Left colon (tissue), 2 donors: ENCODE measurements around the gene TGFB2. TPM values are rescaled to one million over a fixed set of nuclear protein-coding genes. Genes with fewer than 3 reads are reported as not detected.

Experiments used
- ATAC-seq: fragments of 200-7000 bp; cut with Tn5 transposase; one replicate; pipeline ENCODE4 v1.9.1; 2020; ENCODE audit warnings: mild to moderate bottlenecking, moderate library complexity
- DNase-seq, 2 donors: peaks; one replicate each; pipeline ENCODE4 v3.0.0-alpha.2; 2020
- intact Hi-C, 2 donors: fragments of 100-400 bp; cut with DNase I in 1 of 2; cut with micrococcal nuclease in 1 of 2; formaldehyde crosslinking; loops; one replicate each; pipeline versions ENCODE4 v1.11.2 to v1.14.0; 2022; cut with DNase I, micrococcal nuclease
- total RNA-seq, 2 donors: library from RNA; stranded (reverse); fragmentation: NEBNext Ultra II Directional; extraction: Animal tissue kit (Norgen Biotek cat#: 25700); gene quantifications; one replicate each; pipeline ENCODE4 v1.2.1, GENCODE V29; 2021
- donor health status: DM: no; HTN: no; CAD: no.
- donor health status: DM: yes; HTN: yes; CAD: no.

The TGFB2 gene
- total RNA-seq, 2 donors from 2014 or later, result 0.49 to 2.5 TPM

DNA sequence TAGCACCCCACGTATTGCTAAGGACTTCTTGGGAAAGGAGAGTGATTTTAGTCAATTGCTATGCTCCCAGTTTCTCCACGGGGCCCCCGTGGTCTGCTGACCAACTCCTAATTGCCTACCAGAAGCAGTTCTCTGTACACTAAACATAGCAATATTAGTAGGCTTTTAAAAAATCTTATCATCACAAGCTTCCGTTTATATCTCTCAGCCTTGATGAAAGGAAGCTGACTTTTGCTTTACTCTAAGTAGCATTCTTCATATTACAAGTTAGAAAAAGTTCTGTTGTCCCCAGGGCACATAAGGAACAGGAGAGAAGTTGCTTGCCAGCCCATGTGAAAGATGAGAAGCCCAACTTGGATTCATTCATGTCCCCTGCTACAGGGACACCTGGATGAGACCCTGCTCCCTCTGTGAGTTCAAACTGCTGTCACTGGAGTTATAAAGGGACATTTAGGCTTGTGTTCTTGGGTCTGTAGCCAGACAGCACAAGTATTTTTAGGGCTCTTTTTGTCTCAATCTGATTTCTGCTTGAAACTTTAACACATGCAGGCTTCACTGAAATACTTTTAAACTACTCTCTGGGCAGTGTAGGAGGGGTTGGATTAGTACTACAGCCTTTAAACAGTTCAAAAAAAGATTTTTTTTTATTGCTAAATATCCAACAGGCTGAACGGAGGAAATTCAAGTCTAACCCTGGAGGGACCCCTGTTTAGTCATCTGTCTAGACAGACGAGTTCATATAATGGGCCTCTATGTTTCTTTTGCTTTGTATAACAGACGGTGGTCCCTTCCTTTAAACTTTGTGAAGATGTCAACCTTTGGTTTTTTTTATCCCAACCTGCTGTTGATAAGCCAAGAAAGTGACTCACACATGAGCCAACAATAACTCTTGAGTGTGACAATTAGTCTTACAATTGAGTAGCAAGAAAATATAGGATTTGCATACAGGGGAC lies 29.5 kb downstream of the TGFB2 start:
- intact Hi-C loops, result no loop called here
- ATAC-seq (no peak), DNase-seq (no peak)

DNA sequence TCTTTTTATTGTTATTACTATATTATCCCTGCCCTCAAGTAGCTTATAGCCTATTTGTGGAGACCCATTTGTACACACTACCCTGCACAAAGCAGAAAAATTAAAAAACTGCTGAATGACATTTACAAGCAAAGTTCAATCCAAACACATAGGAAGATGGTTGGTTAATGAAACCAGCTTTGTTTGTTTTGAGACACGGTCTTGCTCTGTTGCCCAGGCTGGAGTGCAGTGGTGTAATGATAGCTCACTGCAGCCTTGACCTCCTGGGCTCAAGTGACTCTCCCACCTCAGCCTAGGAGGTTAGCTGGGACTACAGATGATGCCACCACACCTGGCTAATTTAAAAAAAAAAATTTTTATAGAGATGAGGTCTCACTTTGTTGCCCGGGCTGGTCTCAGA lies 31.6 kb downstream of the TGFB2 start:
- intact Hi-C loops, result no loop called here
- ATAC-seq (no peak), DNase-seq (no peak)

DNA sequence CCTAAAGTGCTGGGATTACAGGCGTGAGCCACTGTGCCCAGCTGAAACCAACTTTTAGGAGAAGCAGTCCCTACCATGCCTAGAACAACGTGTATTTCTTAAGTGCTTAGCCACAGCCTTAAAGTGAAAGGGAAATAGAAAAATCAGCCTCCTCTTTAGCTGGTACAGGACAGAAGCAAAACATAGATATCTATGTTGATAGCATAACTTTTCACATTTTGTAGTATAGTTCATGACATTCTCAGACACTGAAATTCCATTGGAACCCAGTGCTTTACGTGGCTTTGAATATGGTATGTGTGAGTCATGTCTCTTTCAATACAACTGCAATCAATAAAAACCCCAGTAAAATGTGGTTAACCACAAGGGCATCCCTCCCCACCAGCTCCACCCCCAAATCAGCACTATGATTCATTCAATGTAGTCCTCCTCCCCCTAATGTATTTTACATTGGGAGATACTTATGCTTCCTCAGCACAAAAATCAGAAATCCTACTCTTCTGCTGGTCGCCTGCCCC lies 32.1 kb downstream of the TGFB2 start:
- DNase-seq (no peak), ATAC-seq (no peak)
- intact Hi-C loops, result no loop called here

DNA sequence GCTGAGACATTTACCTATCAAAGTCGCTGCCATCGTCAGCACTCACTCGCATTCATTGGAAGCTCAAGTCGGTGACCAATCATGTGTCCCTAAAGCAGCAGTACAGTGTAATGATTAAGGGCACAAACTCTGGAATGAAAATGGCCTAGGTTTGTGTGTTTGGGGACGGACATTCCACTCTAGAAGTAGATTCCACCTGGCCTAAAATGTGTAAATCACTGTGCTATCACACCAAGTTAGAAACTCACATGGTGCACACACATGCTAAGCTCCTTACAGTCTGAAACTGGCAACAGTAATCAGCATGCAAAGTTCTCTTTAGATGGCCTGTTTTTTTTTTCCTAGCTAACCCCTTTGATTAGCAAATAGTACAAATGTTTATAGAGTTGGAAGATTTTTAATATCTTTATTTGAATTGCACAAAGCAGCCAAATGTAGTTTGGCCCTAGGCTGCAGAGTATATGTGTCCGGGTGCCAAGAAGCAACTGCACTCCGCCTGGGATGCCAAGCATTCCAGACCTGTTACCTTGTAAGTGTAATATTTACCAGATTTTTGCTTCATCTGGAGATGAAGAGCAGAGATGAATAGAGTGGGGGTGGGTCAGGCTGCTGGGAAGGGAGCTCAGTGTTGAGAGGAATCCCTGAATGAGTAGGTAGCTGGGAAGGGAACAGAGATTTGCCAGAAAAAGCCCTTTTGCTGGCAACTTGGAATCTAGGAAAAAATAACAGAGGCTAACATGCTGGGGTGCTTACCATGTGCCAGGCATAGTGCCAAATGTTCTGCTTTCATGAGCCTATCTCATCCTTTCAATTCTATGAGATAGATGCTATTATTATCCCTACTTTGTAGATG lies 35.2 kb downstream of the TGFB2 start:
- ATAC-seq (no peak), DNase-seq (no peak)
- intact Hi-C loops, result no loop called here

DNA sequence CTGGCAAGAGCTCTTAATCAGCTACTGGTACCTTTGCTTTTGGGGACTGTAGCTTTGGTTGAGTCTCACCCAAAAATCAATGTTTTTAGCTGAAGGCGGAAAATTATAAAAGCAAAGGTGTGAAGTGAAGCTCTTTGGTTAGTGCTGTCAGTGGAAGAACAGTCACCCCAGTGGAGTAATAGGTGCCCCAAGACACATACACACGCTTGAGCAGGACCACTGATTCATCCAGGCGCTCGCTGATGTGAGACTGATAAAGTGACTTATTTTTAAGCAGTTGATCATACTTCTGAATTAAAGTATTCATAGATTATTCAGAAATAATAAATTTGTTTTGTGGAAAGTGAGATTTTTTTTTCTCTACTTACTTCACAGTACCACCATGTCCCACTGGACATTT lies 37.1 kb downstream of the TGFB2 start:
- intact Hi-C loops, result no loop called here
- DNase-seq (no peak), ATAC-seq (no peak)

DNA sequence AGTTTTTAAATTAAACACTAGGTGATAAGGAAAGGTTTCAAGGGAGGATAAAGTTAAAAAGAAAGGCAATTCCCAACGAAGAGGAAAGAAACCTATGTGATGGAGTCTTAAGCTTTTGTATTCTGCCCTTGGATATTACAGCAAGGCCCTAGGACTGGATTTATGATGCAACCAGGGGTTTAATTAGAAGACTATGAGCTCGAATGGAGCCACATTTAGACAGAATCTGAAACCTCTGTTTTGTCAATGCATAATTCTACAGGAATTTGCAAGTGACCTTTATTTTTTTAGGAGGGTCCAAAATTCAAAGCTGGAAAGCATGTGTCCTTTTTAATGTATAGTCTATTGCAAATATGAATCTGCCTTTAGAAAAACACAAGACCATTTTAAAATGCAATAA lies 37.9 kb downstream of the TGFB2 start:
- DNase-seq (no peak), ATAC-seq (no peak)
- intact Hi-C loops, result no loop called here

DNA sequence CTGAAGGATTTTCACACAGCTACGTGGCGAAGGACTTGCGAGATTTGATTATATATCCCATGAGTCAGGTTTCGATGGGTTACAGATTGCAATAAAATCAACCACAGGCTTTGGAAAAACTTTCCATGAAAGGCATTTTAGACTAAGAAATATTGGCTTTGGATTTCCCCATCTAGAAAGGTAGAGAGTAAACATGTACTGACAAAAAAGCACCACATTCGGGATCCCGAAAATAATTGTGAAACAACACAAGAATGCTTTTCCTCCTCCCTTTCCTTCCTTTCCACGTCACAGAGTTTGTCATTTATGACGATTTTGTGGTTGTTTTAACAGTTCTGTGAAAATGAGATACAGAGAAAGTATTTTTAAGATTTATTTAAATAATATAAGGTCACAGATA lies 38.5 kb downstream of the TGFB2 start:
- ATAC-seq (no peak), DNase-seq (no peak)
- intact Hi-C loops, result no loop called here

DNA sequence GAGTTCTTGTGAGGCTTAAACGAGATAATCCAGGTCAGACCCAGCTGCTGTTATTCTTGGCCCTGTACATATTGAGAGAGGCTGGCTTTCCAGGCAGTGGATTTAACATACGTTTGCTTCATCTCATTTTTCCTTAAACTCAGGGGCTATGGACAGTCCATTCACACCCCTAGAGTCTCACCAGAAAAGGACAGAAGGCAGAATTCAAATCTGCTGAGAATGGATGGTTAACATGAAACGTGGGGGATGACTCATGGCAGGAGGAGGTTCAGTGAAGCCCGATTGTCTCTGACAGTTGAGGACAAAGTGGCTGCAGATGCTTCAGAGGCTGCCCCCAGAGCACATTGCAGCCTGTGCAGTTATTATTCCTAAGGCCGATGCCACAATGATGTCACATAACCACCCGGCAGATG lies 39.5 kb downstream of the TGFB2 start:
- intact Hi-C loops, result no loop called here
- ATAC-seq, result no peak
- DNase-seq, result no peak

DNA sequence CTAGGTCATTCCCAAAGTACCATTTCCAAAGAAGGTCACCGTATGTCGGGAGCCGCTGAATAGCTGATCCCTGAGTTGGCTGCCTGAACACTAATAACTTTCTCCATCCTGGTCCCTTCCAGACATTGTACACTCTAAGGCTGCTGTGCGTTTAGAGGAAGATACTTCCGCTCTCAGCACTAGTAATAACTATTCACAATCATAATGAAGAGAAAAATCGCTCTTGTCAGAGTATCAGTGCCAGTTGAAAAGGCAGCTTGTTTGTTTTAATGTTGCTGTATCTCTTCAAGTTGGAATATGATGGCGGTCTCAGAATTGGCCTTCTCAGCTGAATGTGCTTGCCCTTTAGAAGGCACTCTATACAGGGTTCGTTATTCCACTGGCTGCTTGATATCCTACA lies 43.5 kb downstream of the TGFB2 start:
- DNase-seq, result no peak
- intact Hi-C loops, result no loop called here
- ATAC-seq, result no peak

DNA sequence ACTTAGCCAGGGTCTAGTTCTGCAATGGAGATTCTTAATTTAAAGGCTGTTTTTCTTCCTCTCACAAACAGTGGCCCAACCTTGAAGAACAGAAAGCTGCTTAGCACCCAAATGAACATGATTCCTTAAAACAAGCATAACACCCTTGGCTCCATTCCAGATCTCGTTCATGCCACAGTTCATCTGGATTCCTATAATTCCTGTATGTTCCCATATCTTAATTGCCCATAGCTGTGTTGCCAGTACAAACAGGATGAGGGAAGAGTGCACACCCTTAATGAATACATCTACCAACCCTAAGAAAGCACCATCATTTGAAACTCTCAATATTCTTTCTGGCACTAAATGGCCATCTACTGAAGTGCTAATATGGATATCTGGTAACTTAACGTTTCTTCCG lies 45.5 kb downstream of the TGFB2 start:
- DNase-seq, result no peak
- intact Hi-C loops, result no loop called here
- ATAC-seq, result no peak

DNA sequence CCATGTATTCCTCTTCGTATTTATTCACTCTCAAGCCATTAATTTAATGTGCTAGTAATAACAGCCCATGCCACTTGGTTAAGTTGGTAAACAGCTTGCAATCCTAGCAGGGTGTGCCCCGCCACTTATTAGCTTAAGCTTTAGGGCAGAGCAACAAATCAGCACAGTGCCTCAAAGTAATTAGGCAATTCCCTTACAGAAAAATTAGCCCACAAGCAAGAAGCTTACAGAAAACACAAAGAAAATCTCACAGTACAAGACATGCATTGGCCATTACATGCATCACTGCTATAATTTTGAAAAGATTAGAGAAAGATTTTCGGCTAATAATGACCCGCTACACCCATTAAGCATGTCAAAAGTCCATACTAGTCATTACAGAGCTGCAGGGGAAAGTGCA lies 47.6 kb downstream of the TGFB2 start:
- intact Hi-C loops, result no loop called here
- ATAC-seq (no peak), DNase-seq (no peak)

DNA sequence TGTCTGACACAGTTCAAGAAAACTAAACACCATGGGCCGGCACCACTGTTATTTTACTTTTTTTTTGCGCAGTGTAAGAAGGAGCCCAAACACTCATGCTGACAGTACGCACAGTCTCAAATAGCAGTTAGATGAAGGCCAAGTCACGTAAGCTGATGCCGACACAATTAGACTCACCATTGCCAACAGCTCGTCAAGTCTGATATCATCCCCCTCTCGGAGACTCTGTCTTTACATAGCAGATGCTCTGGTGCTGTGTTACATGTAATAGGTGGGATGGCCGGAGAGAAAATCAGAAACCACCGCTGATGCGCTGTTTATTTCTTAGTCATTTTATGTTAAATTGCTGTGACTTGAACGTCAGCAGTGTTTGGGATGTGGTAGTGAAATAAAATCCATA lies 49.3 kb downstream of the TGFB2 start:
- no peak for DNase-seq
- intact Hi-C loops, result no loop called here
- no peak for ATAC-seq

DNA sequence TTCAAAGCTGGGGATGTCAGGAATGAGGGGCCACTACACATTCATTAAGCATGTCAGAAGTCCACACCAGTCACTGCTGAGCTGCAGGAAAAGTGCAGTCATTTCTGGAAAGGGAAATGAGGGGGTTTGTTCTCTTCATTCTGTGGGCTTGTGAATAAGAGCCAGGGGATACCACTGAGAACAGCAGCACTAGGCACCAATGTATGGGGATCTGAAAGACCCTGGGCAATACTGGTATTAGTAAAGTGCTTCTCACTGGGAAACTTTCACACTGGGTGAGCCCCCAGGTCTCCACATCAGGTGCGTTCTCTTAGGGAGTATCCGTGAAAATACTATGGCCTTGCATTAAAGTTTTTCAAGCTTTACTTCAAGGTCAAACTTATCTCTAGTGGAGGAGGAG lies 49.9 kb downstream of the TGFB2 start:
- ATAC-seq (no peak), DNase-seq (no peak)
- intact Hi-C loops, result no loop called here

DNA sequence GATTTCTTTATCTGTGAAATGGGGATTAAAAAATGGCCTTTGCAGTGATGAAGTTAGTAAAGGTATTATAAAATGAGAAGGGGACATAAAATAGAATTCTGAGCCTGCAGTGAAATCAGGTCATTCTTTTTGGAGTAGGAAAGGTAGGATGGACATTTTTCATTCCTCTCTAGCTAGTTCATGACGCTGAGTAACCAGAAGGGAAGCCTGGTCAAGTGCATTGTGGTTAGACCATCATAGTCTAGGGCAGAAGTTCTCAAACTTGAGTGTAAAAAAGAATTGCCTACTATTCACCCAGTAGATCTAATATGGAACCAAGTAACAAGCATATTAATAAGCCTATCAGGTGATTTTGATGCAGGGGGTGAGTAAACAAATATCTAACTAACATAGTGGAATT lies 50.8 kb downstream of the TGFB2 start:
- DNase-seq (no peak), ATAC-seq (no peak)
- intact Hi-C loops, result no loop called here

DNA sequence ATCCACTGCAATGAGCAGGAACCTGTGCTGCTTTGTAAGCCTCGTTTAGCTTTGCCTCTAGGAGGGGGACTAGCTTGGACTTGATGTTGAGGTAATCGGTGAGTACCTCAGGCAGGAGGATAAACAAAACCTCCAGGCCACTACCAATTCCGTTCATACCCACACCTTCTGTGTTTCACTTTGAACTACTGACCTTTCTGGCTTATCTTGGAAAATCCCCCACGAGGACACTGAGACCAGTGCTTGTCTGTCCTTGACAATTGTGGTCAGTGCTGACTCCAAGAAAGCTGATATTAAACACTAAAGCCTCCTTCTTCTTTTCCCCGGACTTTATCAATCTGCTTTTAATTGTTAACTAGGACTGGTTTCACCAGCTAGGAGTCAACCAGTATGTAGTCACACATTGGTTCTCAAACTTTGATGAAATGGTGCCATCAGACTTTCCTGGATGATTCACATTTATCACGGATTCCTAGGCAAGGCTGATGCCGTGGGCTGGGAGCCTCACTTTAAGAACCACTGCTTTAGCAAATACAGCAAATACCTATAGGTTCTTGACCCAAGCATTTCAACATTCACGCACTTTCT lies 52.7 kb downstream of the TGFB2 start:
- no peak for ATAC-seq
- intact Hi-C loops, result no loop called here
- DNase-seq, result no peak

DNA sequence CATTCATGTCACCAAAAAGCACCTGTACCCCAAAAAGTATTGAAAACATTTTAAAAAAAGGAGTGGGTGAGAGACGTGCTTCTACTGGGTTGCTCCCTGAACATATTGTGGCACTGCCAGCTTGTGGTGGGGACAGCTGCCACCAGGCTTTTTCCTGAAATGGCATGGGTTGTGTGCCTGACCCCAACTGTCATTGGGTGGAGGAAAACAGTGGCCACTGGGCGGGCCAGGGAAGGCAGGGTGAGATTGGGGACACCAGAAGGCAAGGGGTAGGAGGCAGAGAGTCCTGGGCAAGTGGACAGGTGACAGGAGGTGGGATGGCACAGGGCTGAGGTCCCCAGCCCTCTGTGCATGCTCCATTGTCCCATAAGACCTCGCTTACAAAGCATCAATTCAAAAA lies 55.5 kb downstream of the TGFB2 start:
- ATAC-seq (no peak), DNase-seq (no peak)
- intact Hi-C loops, result no loop called here

DNA sequence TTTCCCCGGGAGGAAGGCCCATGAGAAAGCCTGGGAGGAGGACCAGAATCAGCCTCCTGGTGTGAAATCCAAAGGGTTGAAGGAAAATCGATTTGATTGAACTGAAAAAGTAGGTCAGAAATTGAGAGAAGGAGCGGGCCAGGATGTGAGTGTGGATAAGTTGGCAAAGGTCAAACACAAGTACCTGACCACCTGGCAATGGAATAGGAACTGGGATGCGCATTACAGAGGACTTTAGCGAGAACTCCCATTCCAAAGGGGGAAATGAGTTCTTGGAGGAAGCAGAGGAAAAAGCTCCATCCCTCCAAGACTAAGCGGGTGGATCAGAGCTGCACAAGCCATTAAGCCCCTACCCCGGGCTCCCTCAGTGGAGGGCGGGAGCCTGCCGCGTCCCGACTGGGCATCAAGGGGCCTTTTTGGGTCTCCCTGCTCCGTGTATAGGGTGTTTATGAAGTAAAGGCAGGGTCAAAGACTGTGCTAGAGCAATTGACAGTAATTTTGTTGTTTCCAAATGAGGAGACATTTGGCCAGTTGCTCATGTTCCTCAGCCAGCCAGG lies 56.4 kb downstream of the TGFB2 start:
- ATAC-seq (no peak), DNase-seq (no peak)
- intact Hi-C loops, result no loop called here

DNA sequence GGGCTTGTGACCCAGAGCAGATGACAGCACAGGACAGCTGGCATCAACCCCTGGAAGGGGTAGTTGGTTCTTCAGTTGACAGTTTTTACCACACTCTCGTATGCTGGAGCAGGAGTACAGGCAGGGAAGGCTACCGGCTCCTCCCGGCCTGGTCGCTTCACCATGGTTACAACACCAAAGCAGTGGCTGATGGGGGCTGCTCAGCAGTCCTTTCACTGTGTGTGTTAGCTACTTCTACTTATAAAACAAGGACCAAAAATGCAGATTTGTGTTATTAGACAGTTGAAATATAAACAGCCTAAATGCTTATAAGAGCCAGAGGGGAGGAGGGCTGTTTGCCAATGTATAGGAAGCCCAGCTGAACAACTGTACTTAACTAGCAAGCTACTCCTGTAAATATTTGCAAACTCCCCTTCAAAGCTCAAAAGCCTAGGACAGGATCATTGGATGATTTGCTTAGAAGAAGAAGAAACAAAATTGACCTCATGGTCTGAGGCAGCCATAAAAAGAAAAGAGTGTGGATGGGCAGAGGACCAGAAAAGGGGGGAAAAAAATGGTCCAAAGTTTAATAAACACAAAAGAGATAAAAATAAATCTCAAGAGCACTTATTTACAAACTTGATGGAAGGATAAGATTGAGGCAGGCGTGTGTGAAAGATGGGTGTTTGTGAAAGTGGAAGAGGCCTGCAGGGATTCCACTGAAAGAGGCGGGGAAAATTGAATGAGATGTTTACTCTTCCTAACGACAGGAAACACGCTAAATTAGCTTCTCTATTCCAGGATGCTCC lies 57.1 kb downstream of the TGFB2 start:
- DNase-seq (no peak), ATAC-seq (no peak)
- intact Hi-C loops, result no loop called here

DNA sequence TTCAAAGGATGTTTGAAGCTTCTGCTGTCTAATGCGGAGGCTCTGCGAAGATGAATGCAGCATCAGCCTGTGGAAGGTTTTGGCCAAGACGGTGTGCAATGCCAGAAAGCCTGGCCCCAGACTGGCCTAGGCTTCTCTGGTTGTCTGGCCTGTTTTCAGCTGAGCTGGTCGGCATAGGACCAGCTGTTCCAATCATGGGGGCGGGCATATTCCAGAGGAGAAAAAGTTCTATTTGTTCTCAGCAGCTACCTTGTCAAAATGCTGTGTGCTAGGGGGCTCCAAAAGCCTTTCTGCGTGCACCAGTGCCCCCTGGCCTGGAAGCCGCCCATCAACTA lies 57.6 kb downstream of the TGFB2 start:
- intact Hi-C loops, result no loop called here
- DNase-seq (no peak), ATAC-seq (no peak)
